ENCODE measurements around the gene STEAP3.

DNA sequence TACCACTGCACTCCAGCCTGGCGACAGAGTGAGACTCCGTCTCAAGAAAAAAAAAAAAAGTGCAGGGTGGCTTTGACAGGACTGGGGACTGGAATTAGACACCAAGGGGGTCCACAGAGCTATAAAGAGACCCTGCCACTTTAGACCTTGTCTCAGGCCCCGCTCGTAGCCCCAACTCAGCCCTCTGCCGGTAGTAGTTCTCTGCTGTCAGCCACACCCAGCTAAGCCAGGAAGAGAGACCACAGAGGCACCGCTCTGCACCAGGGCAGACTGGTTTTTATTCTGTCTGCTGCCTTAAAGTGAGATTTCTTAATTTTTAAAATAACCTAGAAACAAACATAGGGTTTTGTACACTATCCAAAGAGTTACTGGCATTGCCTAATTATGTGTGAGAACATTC is 66.0 kb downstream of the STEAP3 start:
- TF ChIP-seq, protein P1, sequence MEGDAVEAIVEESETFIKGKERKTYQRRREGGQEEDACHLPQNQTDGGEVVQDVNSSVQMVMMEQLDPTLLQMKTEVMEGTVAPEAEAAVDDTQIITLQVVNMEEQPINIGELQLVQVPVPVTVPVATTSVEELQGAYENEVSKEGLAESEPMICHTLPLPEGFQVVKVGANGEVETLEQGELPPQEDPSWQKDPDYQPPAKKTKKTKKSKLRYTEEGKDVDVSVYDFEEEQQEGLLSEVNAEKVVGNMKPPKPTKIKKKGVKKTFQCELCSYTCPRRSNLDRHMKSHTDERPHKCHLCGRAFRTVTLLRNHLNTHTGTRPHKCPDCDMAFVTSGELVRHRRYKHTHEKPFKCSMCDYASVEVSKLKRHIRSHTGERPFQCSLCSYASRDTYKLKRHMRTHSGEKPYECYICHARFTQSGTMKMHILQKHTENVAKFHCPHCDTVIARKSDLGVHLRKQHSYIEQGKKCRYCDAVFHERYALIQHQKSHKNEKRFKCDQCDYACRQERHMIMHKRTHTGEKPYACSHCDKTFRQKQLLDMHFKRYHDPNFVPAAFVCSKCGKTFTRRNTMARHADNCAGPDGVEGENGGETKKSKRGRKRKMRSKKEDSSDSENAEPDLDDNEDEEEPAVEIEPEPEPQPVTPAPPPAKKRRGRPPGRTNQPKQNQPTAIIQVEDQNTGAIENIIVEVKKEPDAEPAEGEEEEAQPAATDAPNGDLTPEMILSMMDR (IDR thresholded peaks at IDR 0.05), result no peak
- TF ChIP-seq POLR2AphosphoS5 (IDR thresholded peaks at IDR 0.05) (no peak), POLR2A (IDR thresholded peaks at IDR 0.05) (no peak)
